ENCODE results near the gene SMAD6.

The SMAD6 gene

DNA sequence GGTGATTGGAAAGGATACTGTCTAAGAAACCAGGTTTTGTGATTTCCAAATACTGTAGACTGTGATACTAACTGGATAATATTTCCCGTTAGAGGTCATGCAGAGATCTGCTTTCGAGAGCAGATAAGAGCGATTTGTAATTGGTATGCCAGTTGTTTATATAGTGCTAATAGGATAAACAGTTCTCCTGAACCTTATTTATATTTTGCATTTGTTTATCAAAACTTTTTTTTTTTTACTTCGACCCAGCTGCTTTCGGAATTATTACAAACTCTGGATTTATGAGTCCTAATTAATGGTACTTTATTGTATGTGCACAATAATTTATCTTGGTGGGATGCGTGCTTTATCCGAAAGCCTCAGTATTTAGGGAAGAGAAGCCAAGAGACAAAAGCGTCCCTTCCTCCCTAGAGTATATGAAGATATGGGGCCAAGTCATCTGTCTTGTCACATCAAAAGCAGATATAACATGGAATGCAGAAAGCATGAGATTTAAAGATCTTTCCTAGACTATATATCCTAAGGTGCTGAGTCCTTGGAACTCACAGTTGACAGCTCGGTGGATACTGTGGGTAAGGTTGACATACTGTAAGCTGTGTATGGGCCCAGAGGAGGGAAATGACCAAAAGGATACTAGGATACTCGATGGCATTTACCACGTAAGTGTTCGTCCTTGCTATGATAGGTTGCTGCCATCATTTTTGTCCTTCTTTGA, 62.2 kb downstream of the SMAD6 start:
- no peak overlapping the region for H3K9ac ChIP-seq
- H3K27me3 ChIP-seq (ENCODE audit: insufficient read depth, low read depth), result peaks cover 11% of the 10 kb centered on the region; the same call in 1 of the 2 replicates
- no peak overlapping the region for H3K4me2 ChIP-seq
- no peaks in the 10 kb centered on the region for H4K20me1 ChIP-seq (ENCODE audit: insufficient read depth)
- H2AFZ ChIP-seq (ENCODE audit: low read depth), result no peak overlapping the region
- H3K27ac ChIP-seq, result no peak overlapping the region
- peaks cover 16% of the 10 kb centered on the region for H3K4me1 ChIP-seq (ENCODE audit: low read depth, poor library complexity, severe bottlenecking)
- H3K79me2 ChIP-seq (ENCODE audit: insufficient read depth, low read depth), result no peaks in the 10 kb centered on the region
- TF ChIP-seq, protein P1, sequence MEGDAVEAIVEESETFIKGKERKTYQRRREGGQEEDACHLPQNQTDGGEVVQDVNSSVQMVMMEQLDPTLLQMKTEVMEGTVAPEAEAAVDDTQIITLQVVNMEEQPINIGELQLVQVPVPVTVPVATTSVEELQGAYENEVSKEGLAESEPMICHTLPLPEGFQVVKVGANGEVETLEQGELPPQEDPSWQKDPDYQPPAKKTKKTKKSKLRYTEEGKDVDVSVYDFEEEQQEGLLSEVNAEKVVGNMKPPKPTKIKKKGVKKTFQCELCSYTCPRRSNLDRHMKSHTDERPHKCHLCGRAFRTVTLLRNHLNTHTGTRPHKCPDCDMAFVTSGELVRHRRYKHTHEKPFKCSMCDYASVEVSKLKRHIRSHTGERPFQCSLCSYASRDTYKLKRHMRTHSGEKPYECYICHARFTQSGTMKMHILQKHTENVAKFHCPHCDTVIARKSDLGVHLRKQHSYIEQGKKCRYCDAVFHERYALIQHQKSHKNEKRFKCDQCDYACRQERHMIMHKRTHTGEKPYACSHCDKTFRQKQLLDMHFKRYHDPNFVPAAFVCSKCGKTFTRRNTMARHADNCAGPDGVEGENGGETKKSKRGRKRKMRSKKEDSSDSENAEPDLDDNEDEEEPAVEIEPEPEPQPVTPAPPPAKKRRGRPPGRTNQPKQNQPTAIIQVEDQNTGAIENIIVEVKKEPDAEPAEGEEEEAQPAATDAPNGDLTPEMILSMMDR (conservative IDR thresholded peaks at IDR 0.05; ENCODE audit: low read depth, low read length), result no peak
- no peaks in the 10 kb centered on the region for H3K36me3 ChIP-seq (ENCODE audit: insufficient read depth)
- H3K4me3 ChIP-seq (IDR thresholded peaks at IDR 0.05; ENCODE audit: insufficient read depth, low read depth, low read length), result no peak overlapping the region

DNA sequence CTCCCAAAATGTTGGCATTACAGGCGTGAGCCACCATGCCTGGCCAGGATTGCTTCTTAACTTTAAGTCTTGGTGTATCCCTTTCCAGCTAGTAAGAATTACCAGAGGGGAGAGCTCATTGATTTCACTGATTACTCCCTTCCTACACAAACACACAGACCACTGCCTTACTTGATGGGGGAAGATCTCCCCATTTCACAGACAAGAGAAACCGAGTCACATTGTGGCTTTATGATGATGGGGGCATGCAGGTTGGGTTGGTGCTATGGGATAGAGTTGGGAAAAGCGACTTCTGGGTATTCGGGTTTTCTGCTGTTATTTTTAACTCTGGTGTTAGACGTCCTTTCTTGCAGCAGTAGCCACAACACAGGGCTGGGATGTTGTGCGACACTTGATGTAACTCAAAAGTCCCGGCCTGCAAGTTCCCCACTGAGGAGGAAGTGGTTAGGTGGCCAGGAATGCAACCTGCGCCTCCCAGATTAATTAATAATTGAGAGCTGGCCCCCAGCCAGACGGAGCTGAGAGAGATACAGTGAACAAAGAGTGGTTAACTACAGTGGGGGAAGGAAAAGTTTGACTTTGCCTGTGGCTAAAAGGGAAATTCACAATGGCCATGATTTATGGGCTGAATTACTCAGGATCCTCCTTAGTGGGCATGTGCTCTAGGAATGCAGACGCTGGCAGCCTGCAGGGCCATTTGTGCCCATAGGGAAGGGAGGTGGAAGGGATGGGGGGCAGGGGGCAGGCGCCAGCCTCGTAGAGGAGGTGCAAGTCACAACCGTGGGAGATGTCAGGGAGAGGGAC, 63.6 kb downstream of the SMAD6 start:
- Histone ChIP-seq H4K20me1 (ENCODE audit: insufficient read depth) (no peaks in the 10 kb centered on the region), H3K4me2 (peak overlapping the region; percentile 82), H3K4me1 (ENCODE audit: low read depth, poor library complexity, severe bottlenecking) (peaks cover 16% of the 10 kb centered on the region), H3K27ac (no peak overlapping the region), H3K36me3 (ENCODE audit: insufficient read depth) (no peaks in the 10 kb centered on the region), H3K9ac (no peak overlapping the region), H2AFZ (ENCODE audit: low read depth) (no peak overlapping the region), H3K4me3 (IDR thresholded peaks at IDR 0.05; ENCODE audit: insufficient read depth, low read depth, low read length) (no peak overlapping the region), H3K79me2 (ENCODE audit: insufficient read depth, low read depth) (no peaks in the 10 kb centered on the region), H3K27me3 (ENCODE audit: insufficient read depth, low read depth) (peaks cover 11% of the 10 kb centered on the region; the same call in 1 of the 2 replicates)
- TF ChIP-seq, protein P1 (conservative IDR thresholded peaks at IDR 0.05; ENCODE audit: low read depth, low read length), result no peak

DNA sequence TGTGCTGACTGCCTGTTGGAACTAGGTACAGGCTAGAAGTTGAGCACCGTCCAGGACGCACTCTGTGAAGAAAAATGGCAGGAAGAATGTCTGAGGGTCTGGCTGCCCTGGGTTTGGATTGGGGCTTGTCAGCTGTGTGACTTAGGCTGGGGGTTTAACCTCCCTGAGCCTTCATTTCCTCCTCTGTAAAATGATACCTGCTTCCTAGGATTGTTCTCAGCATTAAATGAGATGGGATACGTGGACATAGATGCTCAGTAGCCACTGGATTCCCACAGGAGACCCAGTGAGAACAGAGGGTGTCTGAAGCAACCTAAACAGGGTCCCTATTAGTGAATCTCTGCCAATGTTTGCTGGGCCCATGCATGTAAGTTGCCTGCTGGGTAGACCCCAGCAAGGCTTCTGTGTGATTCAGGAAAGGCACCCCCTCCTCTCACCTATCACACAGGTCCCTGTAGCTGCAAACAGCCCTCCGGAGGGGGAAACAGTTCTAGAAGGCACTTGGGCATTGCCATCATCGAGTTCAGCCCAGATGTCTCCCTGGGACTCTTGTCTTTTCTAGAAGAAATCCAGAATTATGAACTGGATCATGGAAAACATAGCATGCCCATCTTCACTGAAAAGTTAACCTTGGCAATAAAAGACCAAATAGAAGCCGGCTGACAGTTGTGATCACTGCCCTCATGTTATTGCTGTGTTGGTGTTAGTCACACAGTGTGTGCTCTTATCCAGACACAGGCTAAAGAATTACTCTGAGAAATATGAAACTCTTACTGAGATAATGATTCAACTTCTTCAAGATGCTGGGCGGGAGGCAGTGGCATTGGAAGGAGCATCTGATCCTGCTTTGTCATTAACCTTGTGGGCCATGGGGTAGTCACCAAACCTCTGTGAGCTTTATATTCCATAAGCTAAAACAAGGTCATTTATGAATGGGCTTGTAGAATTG, 64.5 kb downstream of the SMAD6 start:
- Histone ChIP-seq H3K36me3 (ENCODE audit: insufficient read depth) (no peaks in the 10 kb centered on the region), H2AFZ (ENCODE audit: low read depth) (no peak overlapping the region), H3K4me2 (peak overlapping the region; percentile 82), H3K9ac (no peak overlapping the region), H3K79me2 (ENCODE audit: insufficient read depth, low read depth) (no peaks in the 10 kb centered on the region), H3K4me3 (IDR thresholded peaks at IDR 0.05; ENCODE audit: insufficient read depth, low read depth, low read length) (no peak overlapping the region), H3K4me1 (ENCODE audit: low read depth, poor library complexity, severe bottlenecking) (peaks cover 16% of the 10 kb centered on the region), H3K27ac (no peak overlapping the region), H3K27me3 (ENCODE audit: insufficient read depth, low read depth) (peaks cover 11% of the 10 kb centered on the region; the same call in 1 of the 2 replicates), H4K20me1 (ENCODE audit: insufficient read depth) (no peaks in the 10 kb centered on the region)
- TF ChIP-seq, protein P1 (conservative IDR thresholded peaks at IDR 0.05; ENCODE audit: low read depth, low read length), result no peak

DNA sequence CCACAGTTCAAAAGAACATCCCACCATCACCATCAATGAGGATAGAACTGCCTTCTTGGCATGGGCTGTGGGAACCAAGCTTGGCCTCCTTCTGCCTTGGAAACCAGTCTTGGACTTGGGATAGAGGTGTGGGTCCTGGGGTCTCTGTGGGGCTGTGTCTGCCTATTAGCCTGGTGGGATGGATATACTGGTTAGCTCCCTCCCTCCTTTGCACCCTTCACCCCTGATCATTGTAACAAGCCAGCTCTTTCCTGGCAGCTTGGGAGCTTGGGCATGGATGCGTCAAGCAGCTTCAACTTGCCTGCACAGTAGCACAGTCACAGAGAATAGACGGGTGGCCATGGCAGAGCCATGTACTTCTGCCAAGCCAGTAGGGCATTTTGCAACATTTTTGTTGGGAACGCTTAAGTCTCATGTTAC, 65.2 kb downstream of the SMAD6 start:
- peaks cover 16% of the 10 kb centered on the region for H3K4me1 ChIP-seq (ENCODE audit: low read depth, poor library complexity, severe bottlenecking)
- no peaks in the 10 kb centered on the region for H4K20me1 ChIP-seq (ENCODE audit: insufficient read depth)
- no peak overlapping the region for H3K4me3 ChIP-seq (IDR thresholded peaks at IDR 0.05; ENCODE audit: insufficient read depth, low read depth, low read length)
- TF ChIP-seq, protein P1 (conservative IDR thresholded peaks at IDR 0.05; ENCODE audit: low read depth, low read length), result no peak
- no peak overlapping the region for H3K4me2 ChIP-seq
- peaks cover 11% of the 10 kb centered on the region; the same call in 1 of the 2 replicates for H3K27me3 ChIP-seq (ENCODE audit: insufficient read depth, low read depth)
- H2AFZ ChIP-seq (ENCODE audit: low read depth), result no peak overlapping the region
- no peak overlapping the region for H3K9ac ChIP-seq
- no peak overlapping the region for H3K27ac ChIP-seq
- no peaks in the 10 kb centered on the region for H3K79me2 ChIP-seq (ENCODE audit: insufficient read depth, low read depth)
- H3K36me3 ChIP-seq (ENCODE audit: insufficient read depth), result no peaks in the 10 kb centered on the region

Measured in KMS-11 (cell line).